ENCODE results near the gene SMIM5.

Gene SMIM5

DNA sequence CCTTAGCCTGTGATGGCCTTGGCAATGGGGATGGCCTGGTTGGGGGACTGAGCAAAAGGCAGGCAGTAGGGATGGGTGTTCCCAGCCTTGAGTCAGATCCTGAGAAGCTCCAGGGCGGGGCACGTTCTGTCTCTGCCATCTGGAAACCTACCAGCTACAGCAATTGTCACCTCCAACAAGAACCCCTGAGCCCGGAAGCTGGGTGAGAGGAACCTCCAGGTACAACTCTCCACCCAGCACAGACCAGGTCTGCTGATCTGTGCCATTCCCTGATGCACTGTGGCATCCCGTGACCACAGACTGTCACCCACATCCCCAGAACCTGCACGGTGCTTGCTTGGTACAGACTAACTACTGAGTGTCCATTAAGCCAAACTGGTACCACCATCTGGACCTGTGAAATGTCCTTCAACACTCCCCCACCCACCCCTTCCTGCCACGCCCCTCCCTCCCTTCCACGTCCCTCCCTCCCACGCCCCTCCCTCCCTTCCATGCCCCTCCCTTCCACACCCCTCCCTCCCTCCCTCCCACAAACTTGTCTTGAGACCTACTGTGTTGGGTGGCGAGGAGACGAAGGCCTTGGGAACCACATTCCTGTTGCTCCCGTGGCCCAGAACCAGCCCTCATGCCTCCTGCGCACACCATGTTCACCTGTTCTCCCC lies 29.1 kb upstream of the SMIM5 start:
- DNase-seq (ENCODE audit: low read depth) = peak; percentile 47
- TF ChIP-seq, protein P1, sequence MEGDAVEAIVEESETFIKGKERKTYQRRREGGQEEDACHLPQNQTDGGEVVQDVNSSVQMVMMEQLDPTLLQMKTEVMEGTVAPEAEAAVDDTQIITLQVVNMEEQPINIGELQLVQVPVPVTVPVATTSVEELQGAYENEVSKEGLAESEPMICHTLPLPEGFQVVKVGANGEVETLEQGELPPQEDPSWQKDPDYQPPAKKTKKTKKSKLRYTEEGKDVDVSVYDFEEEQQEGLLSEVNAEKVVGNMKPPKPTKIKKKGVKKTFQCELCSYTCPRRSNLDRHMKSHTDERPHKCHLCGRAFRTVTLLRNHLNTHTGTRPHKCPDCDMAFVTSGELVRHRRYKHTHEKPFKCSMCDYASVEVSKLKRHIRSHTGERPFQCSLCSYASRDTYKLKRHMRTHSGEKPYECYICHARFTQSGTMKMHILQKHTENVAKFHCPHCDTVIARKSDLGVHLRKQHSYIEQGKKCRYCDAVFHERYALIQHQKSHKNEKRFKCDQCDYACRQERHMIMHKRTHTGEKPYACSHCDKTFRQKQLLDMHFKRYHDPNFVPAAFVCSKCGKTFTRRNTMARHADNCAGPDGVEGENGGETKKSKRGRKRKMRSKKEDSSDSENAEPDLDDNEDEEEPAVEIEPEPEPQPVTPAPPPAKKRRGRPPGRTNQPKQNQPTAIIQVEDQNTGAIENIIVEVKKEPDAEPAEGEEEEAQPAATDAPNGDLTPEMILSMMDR (IDR thresholded peaks at IDR 0.05; ENCODE audit: insufficient read depth, low read depth, low read length, missing control alignments) = no peak
- H3K4me3 ChIP-seq (ENCODE audit: low read length) = no peak overlapping the region

DNA sequence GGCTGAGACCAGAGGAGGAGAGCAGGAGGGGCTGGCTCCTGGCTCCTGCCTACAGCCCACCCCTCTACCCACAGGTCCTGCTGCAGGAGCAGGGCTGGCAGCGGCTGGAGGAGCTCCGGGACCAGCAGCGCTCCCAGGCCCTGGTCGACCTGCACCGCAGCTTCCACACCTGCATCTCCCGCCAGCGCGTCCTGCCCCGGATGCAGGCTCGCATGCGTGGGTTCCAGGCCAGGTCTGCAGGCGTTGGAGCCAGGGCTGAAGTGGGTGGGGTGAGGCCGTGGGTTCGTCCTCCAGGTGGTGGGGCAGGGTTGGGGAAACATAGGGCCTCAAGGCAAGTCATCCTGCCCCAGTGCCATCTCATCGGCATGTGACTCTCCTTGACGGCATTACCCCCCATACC lies 27.4 kb upstream of the SMIM5 start:
- no peak for DNase-seq (ENCODE audit: low read depth)
- TF ChIP-seq, protein P1 (IDR thresholded peaks at IDR 0.05; ENCODE audit: insufficient read depth, low read depth, low read length, missing control alignments) = no peak
- no peak overlapping the region for H3K4me3 ChIP-seq (ENCODE audit: low read length)

GRCh38 chr17:75607086-75607485 lies 26.1 kb upstream of the SMIM5 start:
- no peak for DNase-seq (ENCODE audit: low read depth)
- no peak overlapping the region for H3K4me3 ChIP-seq (ENCODE audit: low read length)
- TF ChIP-seq, protein P1 (IDR thresholded peaks at IDR 0.05; ENCODE audit: insufficient read depth, low read depth, low read length, missing control alignments) = no peak

GRCh38 chr17:75610103-75610984 lies 22.9 kb upstream of the SMIM5 start:
- TF ChIP-seq, protein P1 (IDR thresholded peaks at IDR 0.05; ENCODE audit: insufficient read depth, low read depth, low read length, missing control alignments) = no peak
- DNase-seq (ENCODE audit: low read depth) = peak; percentile 19
- H3K4me3 ChIP-seq (ENCODE audit: low read length) = no peak overlapping the region

GRCh38 chr17:75611851-75612429 lies 21.3 kb upstream of the SMIM5 start:
- DNase-seq (ENCODE audit: low read depth) = no peak
- H3K4me3 ChIP-seq (ENCODE audit: low read length) = no peak overlapping the region

DNA sequence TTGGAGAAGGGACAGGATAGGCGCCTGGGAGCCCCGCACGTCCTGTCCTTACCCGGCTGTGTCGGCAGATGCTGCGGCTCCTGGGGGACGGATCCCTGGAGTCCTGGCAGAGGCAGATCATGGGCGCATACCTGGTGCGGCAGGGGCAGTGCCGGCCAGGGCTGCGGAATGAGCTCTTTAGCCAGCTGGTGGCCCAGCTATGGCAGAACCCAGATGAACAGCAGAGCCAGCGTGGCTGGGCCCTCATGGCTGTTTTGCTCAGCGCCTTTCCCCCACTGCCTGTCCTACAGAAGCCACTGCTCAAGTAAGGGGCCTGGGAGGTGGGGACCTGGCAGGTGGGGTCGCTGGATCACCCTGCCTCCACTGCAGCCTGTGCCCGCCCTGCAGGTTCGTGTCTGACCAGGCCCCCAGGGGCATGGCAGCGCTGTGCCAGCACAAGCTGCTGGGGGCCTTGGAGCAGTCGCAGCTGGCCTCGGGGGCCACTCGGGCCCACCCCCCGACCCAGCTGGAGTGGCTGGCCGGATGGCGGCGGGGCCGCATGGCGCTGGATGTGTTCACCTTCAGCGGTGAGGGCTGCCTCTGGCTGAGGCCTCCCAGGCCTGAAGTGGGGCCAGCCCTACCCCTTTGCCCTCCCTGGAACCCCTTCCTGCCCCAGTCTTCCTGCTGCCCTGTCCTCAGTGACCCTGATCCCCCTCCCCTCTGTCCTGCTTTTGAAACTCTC lies 20.2 kb upstream of the SMIM5 start:
- DNase-seq (ENCODE audit: low read depth) = no peak

More at GRCh38 chr17:75611851-75612429, 21.3 kb upstream of the SMIM5 start:
- TF ChIP-seq, protein P1 (IDR thresholded peaks at IDR 0.05; ENCODE audit: insufficient read depth, low read depth, low read length, missing control alignments) = no peak

More for the DNA sequence above, 20.2 kb upstream of the SMIM5 start:
- no peak overlapping the region for H3K4me3 ChIP-seq (ENCODE audit: low read length)
- TF ChIP-seq, protein P1 (IDR thresholded peaks at IDR 0.05; ENCODE audit: insufficient read depth, low read depth, low read length, missing control alignments) = no peak
